GM12891 (cell line): ENCODE measurements around the gene ARID1B.

Experiments used
- PAX5 ChIP-seq: IDR thresholded peaks from 2 replicates; pipeline ENCODE4 v1.6.1; 2011; ENCODE audit warnings: low read length, moderate library complexity, mild to moderate bottlenecking; ENCODE audit not compliant: insufficient read depth, severe bottlenecking
- POLR2A ChIP-seq: IDR thresholded peaks from 2 replicates; pipeline ENCODE4 v1.6.1; 2011; ENCODE audit warnings: low read depth, low read length, control low read depth
- POLR2AphosphoS5 ChIP-seq: IDR thresholded peaks from 2 replicates; pipeline ENCODE4 v1.6.1; 2011; ENCODE audit warnings: low read depth, low read length, control low read depth
- SPI1 ChIP-seq: IDR thresholded peaks from 2 replicates; pipeline ENCODE4 v1.6.1; 2011; ENCODE audit warnings: low read depth, low read length, control low read depth
- TAF1 ChIP-seq: IDR thresholded peaks from 2 replicates; pipeline ENCODE4 v1.6.1; 2011; ENCODE audit warnings: low read depth, low read length, control low read depth

DNA sequence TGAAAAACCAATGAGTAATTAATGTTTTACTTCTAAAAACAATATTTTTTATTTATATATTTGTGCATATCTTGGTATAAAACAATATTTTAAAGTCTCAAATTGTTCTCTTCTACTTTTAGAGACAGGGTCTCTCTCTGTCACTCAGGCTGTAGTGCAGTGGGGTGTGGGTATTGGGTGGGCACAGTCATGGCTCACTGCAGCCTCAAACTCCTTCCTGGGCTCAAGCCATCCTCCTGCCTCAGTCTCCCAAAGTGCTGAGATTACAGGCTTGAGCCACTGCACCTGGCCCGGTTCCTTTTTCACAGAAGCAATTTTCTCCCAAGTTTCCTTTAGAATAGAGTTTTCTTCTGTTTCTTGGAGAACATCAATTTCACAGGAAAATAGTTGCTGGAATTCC is 443.3 kb downstream of the ARID1B start:
- TF ChIP-seq POLR2A (no peak), POLR2AphosphoS5 (no peak), TAF1 (no peak), SPI1 (no peak), PAX5 (no peak)
